ENCODE results near the gene SPRYD3.

SPRYD3 gene

GRCh38 chr12:53077030-53077429 is 2.2 kb downstream of the SPRYD3 start:
- DNase-seq: no peak

- DNase-seq: no peak
These were observed 2.7 kb downstream of the SPRYD3 start for GRCh38 chr12:53076461-53076860.

DNA sequence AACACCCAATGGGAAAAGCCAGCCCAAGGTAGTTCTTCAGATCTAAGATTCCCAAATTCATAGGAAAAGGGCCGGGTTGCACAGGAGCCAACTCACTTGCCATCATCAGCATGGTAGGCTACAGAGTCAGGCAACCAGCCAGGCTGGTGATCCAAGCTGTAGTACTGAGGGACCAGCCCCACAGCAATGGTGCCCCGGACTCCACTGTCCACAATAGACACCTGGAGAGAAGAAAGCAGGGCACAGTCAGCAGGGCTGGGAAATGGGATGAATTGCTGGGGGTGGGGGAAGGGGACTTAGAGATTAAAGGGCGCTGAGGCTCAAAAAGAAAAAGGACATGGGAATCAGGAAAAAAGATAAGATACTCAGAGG is 4.2 kb downstream of the SPRYD3 start:
- no peak for DNase-seq

- no peak for DNase-seq
These were observed 4.7 kb downstream of the SPRYD3 start for GRCh38 chr12:53074283-53074998.

GRCh38 chr12:53073881-53074280 is 5.3 kb downstream of the SPRYD3 start:
- no peak for DNase-seq

- no peak for DNase-seq
These were observed 7.3 kb downstream of the SPRYD3 start for GRCh38 chr12:53071591-53072551.

DNA sequence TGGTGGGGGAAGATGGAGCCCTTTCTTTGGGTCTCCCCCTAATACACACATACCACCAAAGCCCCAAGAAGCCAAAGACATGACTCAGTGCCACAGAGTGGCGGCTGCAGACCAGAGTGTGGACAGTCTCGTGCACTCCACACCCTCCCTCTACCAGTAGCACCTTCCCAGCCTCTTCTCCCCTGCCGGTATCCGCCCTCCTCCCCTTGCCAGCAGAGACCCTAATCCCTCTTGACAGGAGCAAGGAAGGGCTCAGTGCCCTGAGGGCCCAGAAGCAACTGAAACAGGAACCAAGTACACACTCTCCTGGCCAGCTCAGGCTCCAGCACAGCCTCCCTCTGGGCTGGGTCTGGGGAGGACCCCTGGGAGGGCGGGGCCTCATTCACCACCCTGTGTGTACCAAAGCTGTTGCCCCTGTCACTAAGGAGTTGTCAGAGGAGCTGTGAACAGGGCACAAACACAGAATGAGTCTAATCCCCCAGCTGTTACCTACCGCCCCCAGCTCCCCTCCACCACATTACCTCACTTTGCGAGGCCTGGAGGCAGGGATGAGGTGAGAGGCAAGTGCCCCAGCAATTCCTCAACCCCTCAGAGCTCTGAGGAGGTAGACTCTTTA is 8.2 kb downstream of the SPRYD3 start:
- DNase-seq: peak in 1 of 2 experiments; percentile 23

DNA sequence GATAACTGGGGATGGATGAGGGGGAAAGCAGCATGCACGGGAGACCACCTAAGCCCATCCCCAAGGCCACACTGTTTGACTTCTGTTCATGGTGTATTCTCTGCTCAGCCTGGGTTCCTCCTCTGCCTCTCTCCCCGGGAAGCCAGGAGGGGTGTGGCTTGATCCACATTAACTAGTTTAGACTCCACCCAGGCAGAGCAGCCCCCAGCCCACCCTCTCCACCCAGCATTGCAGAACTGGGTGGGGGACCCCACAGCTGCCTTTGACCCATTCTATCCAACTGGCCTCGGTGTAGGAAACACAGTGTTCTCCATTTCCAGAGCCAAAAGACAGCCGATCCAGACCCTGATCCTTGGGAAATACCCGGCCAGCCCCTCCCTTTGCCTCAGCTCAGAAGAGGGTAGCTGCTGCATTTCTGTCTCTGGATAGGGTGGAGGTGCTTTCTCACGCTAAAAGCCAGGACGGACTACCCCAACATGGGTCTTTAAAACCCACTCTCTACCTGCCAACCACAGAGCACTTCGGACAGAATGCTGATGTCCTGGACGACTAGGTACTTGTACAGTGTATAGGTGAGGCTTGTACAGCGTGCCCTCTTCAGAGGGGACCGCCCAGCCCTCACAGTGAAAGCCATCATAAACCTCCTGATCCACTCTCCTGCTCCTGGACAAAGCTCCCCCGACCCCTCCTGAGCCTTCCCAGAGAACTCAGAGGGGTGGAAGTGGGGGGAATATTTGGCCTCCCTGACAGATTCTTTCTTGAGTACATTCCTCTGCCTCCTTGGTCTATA is 9.4 kb downstream of the SPRYD3 start:
- DNase-seq: no peak

- no peak for DNase-seq
These were observed 10.2 kb downstream of the SPRYD3 start for GRCh38 chr12:53068811-53069585.

DNA sequence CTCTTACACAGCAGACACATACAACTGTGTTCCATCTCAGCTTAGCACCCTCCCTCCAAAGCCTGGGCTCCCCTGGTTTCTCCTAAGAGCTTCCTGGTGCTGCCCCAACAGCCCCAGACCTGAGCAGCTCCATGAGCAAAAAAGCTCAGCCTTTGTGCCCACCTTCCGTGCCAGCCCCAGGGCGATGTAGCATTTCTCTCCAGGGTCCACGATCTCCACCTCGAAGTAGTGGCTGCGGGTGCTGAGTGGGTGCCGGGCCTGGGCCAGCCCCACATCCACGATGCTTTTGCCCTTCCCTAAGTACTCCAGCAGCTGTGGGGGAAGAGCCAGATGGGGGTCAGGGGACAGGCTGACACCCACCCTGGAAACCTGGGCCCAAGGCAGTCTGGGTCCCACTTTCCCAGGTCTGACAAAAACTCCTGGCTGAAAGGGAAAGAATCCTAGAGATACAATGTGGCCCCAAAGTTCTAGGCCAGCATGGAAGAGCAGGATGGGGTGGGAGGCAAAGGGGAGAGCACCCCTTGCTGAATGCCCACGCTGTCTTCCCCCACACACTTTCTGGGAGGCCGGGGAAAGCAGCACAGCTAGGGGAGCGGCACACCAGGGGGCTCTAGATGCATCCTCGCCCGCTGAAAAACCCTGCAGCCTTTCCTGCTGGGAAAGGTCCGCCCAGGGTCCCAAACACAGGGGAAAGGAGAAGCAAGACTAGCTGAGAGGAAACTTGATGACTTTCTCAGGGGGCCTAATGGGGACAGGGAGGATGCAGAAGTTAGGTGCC is 11.0 kb downstream of the SPRYD3 start:
- no peak for DNase-seq

DNA sequence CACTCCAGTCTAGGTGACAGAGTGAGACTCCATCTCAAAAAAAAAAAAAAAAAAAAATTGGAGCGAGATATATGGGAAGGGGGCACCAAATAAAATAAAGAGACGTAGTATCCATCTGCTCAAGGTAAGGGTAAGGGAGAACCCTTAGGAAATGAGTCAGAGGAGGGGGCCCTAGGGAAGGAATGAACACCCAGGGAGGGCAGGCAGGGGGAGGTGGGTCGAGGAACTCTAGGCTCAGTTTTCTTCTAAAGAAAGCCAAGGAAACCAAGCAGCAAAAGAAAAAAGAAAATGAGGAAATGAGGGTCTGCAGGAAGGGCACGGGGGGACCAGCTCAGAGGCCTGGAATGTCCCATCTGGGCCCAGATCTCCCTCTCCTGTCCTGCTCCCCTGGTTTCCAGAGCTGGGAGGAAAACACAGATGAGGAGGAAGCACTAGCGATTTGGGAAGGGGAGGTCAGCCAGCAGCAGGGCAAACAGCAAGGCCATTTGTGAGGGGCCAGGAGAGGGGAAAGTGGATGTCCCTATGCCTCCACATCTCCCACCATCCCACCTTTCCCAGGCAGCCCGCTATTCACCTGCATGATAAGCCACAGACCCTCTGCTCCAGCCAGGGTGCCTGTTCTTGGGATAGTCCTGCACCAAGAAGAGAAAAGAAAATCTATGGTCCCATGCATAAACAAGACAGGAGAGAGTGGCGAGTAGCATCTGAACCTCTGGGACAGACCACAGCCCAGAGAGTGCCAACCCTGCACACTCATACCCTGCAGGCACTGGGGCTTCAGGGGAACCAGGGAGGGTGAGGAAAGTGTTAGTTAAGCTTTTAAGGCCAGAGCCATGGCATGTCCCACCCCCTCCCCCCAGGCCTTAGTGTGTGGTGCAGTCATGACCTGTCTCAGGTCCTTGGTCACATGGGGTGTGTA is 11.9 kb downstream of the SPRYD3 start:
- DNase-seq: no peak

GRCh38 chr12:53065975-53066931 is 12.9 kb downstream of the SPRYD3 start:
- DNase-seq: peak; percentile 10 to 59

DNA sequence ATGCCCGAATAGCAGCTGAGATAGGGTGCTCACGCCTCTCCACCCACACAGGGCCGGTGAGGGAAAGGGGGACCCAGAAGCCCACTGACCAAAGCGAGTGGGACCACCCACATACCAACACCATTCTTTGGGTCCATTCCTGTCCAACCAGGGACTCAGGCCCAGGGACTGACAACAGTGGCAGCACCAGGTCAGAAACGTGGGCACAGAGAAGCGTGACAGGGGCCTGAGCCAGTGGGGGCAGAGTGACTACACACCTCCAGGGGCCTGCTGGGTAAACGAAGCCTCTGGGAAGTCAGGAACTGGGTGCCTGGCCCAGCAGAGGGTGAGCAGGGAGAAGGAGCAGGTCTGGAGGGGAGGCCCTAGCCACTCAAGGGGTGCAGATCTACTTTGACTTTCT is 13.7 kb downstream of the SPRYD3 start:
- DNase-seq: no peak

GRCh38 chr12:53064613-53065436 is 14.4 kb downstream of the SPRYD3 start:
- DNase-seq: no peak

- DNase-seq: no peak
These were observed 15.2 kb downstream of the SPRYD3 start for GRCh38 chr12:53063708-53064612.

GRCh38 chr12:53062977-53063707 is 16.0 kb downstream of the SPRYD3 start:
- no peak for DNase-seq

All from NCI-H524 (cell line).